NOMO-1 treated with DMSO at 0.1 percent for 48 hours (cell line): ENCODE measurements around the gene SLC35F2.
A peak's percentile ranks its signal among the peaks of the same experiment; 100 is the strongest.
"Not testable (repeated sequence)": the region's sequence is repeated elsewhere in the genome, so short reads cannot be mapped to it uniquely, and the experiment has no call there.

Experiments
- DNase-seq: peaks from one replicate; lab custom pipeline; 2025; ENCODE audit not compliant: unreplicated experiment; lab: John Stamatoyannopoulos, UW

The SLC35F2 gene, protein sequence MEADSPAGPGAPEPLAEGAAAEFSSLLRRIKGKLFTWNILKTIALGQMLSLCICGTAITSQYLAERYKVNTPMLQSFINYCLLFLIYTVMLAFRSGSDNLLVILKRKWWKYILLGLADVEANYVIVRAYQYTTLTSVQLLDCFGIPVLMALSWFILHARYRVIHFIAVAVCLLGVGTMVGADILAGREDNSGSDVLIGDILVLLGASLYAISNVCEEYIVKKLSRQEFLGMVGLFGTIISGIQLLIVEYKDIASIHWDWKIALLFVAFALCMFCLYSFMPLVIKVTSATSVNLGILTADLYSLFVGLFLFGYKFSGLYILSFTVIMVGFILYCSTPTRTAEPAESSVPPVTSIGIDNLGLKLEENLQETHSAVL

DNA sequence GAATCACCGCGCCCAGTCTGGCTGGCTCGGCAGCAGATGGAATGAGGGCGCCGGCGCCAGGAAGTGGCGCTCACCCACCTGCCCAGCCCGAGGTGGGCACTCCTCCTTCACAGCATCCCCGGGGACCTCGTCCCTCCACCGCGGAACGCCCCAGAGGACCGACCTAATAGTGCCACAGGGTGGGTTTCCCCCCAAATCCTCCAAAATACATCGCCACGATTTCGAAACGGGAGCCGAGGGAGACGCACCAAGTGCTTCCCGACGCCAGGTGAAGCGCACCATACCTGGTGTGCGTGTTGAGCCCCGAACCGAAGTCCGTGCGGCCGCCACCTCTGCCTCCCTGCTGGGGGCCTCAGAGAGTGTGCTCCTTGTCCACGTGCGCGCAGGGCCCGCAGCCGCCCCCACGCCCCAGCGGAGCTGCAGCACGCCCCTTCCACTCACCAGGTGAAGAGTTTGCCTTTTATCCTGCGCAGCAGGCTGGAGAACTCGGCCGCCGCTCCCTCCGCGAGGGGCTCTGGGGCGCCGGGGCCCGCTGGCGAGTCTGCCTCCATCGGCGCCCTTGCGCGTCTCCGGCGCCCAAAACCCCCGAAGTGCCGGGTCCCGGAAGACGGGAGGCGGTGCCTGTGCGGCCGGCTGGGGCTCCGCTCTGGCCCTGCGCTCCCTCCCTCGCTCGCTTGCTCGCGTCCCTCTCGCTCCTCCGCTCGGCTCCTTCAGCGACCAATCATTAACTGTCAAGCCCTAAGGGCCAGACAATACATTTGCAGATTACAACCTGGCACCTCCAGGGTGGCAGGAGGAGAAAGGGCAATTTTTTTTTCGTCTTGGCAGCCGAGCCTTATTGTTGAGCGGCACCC lies at the start of gene SLC35F2:
SLC35F2 (minus strand) TSS at position 571 of the 854 bp plus-strand sequence; CDS start at position 551, 20 bp downstream.
- DNase-seq = peak; percentile 88

- no peak for DNase-seq
These were observed 49.6 kb upstream of the SLC35F2 start for GRCh38 chr11:107908211-107908610.

GRCh38 chr11:107898270-107898669 lies 39.7 kb upstream of the SLC35F2 start:
- peak; percentile 33 for DNase-seq

DNA sequence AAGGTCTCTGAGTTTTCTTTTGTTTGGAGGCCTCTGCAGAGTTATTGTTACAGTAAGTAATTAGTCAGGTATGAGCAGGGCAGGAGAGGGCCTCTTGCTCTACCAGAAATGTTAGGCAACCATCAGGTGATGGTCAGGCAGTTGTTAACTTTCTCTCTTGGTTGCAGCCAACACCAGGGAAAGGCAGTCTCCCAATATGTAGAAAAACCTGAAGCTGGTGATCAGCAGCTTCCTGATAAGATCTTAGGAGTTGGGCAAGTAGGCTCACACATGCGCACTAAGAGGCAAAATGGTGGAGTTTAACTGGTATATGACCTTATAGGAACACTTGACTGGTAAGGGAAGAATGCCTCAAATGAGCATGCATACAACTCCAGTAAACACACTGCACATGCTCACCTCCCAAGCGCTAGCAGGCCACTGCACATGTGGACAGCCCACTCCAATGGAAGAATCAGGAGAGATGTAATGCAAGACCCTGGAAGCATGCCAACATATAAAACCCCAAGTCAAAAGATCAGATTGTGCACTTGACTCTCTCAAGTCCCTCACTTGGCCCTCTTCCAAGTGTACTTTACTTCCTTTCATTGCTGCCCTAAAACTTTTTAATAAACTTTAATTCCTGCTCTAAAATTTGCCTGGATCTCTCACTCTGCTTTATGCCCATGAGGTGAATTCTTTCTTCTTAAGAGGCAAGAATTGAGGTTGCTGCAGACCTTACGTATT lies 23.7 kb upstream of the SLC35F2 start:
- DNase-seq = no peak

DNA sequence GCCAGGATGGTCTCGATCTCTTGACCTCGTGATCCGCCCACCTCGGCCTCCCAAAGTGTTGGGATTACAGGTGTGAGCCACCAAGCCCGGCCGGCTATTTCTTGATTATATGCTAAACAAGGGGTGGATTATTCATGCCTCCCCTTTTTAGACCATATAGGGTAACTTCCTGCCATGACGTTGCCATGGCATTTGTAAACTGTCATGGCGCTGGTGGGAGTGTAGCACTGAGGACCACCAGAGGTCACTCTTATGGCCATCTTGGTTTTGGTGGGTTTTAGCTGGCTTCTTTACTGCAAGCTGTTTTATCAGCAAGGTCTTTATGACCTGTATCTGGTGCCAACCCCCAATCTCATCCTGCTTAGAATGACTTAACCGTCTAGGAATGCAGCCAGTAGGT lies 22.9 kb upstream of the SLC35F2 start:
- not testable (repeated sequence) for DNase-seq

GRCh38 chr11:107876141-107876540 lies 17.6 kb upstream of the SLC35F2 start:
- no peak for DNase-seq

GRCh38 chr11:107864591-107864990 lies 6.0 kb upstream of the SLC35F2 start:
- no peak for DNase-seq

- DNase-seq = no peak
These were observed 2.1 kb upstream of the SLC35F2 start for GRCh38 chr11:107860688-107861087.

- not testable (repeated sequence) for DNase-seq
These were observed 1.6 kb upstream of the SLC35F2 start for GRCh38 chr11:107860240-107860620.

- no peak for DNase-seq
These were observed 1.1 kb upstream of the SLC35F2 start for GRCh38 chr11:107859459-107860239.

GRCh38 chr11:107857550-107858216 lies 904 bp downstream of the SLC35F2 start:
- DNase-seq = peak; percentile 15

- no peak for DNase-seq
These were observed 1.5 kb downstream of the SLC35F2 start for GRCh38 chr11:107856981-107857517.

GRCh38 chr11:107856180-107856980 lies 2.2 kb downstream of the SLC35F2 start:
- no peak for DNase-seq

DNA sequence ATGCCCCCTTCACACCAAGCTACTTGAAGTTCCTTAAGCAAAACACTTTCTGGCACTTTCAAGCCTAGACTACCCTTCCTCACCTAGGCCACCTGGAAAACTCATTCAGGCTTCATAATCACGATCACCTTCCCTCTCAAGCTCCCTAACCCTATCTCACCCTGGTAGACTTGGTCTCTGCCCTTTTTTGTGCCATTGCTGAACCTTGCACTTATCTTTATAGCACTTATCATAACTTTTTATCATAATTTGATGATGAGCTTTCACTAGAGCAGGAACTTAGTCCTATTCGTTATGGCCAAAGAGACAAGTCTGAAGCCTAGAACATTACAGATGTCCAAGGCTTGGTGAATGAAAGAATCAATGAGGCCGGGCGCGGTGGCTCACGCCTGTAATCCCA lies 5.5 kb downstream of the SLC35F2 start:
- DNase-seq = no peak

GRCh38 chr11:107851704-107852310 lies 6.8 kb downstream of the SLC35F2 start:
- no peak for DNase-seq

GRCh38 chr11:107849790-107850189 lies 8.8 kb downstream of the SLC35F2 start:
- peak; percentile 78 for DNase-seq

- no peak for DNase-seq
These were observed 10.2 kb downstream of the SLC35F2 start for GRCh38 chr11:107848345-107848744.

DNA sequence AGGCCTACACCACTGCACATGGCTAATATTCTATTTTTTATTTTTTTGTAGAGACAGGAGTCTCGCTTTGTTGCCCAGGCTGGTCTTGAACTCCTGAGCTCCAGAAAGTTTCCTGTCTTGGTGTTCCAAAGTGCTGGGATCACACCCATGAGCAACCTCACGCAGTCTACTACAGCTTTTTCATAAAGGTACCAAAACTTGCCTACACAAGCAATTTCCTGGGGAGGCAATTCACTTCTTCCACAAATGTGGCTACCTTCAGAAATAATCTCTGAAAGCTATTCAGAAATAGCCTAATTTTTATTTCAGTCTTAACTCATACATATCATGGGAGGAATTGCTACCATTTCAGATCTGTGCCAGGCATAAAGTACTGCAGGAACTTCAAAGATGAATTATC lies 11.4 kb downstream of the SLC35F2 start:
- DNase-seq = no peak

DNA sequence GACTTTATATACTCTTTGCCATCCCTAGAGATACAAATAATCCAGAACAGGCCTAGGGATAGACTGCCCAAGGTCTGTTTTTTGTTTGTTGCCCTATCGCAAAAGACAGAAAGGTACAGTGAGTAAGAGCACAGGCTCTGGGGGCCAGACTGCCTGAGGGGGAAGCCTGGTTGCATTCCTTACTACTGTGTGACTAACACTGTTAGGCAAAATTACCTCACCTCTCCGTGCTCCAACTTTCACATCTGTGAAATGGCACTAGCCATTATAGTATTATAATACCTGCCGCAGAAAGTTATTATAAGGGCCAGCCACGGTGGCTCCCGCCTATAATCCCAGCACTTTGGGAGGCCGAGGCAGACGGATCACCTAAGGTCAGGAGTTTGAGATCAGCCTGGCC lies 14.5 kb downstream of the SLC35F2 start:
- no peak for DNase-seq
